ENCODE measurements around the gene SETBP1. TPM values are rescaled to one million over a fixed set of nuclear protein-coding genes. Genes with fewer than 3 reads are reported as not detected.

Gene SETBP1
- total and polyA plus RNA-seq, 9 of the 15 experiments (the other 6 are each of a cell fraction or from before 2014, with no cell fraction given): under 0.01 to 0.13 (median 0.04) TPM

DNA sequence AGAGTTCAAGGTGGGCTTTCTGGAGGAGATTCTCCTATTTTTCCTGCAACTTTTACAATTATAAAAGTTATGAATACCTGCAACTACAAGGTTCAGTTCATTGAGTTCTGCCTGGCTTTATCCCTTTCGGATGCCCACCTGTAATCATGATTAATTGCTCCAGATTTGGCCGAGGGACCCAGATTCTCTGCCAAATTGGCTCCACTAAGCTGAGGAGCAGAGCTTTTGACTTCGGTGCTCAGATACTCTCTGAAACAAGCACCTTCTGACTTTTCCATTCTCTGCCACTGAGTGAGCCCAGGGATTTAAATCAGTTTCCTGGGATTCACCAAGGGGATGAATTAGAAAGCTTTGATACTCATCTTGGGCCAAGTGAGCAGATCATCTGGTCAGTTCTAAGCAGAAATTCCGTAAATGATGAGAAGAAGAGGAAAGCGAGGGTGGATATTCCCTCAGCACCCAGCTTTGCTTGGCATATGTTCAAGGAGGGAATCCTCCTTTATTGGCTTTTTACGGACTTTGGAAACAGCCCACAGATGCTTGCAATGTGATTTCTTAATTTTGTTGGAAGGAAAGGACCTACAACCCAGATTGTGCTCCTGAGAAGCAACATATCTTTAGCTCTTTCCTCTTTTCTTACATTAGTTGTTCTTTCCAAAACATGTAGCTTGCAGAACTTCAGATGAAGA is 179.2 kb downstream of the SETBP1 start (continued):
- TF ChIP-seq, protein P1, sequence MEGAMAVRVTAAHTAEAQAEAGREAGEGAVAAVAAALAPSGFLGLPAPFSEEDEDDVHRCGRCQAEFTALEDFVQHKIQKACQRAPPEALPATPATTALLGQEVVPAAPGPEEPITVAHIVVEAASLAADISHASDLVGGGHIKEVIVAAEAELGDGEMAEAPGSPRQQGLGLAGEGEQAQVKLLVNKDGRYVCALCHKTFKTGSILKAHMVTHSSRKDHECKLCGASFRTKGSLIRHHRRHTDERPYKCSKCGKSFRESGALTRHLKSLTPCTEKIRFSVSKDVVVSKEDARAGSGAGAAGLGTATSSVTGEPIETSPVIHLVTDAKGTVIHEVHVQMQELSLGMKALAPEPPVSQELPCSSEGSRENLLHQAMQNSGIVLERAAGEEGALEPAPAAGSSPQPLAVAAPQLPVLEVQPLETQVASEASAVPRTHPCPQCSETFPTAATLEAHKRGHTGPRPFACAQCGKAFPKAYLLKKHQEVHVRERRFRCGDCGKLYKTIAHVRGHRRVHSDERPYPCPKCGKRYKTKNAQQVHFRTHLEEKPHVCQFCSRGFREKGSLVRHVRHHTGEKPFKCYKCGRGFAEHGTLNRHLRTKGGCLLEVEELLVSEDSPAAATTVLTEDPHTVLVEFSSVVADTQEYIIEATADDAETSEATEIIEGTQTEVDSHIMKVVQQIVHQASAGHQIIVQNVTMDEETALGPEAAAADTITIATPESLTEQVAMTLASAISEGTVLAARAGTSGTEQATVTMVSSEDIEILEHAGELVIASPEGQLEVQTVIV (CRISPR knock-in tag; IDR thresholded peaks at IDR 0.05; ENCODE audit: borderline replicate concordance): no peak
- TF ChIP-seq POLR2AphosphoS5 (IDR thresholded peaks at IDR 0.05; ENCODE audit: control insufficient read depth, insufficient read depth, low read depth, low read length) (no peak), ZMIZ1 (IDR thresholded peaks at IDR 0.05; ENCODE audit: low read depth in 2 of 2, low read length in 2 of 2) (no peak), MBD1 (CRISPR knock-in tag; IDR thresholded peaks at IDR 0.05) (no peak), HDGF (IDR thresholded peaks at IDR 0.05) (no peak), PHF8 (IDR thresholded peaks at IDR 0.05; ENCODE audit: borderline replicate concordance, low read length) (no peak), ADNP (tag; IDR thresholded peaks at IDR 0.05) (no peak), ZNF175 (CRISPR knock-in tag; IDR thresholded peaks at IDR 0.05; ENCODE audit: low read depth) (no peak), ZNF57 (CRISPR knock-in tag; IDR thresholded peaks at IDR 0.05) (no peak), ZNF165 (CRISPR knock-in tag; IDR thresholded peaks at IDR 0.05; ENCODE audit: borderline replicate concordance) (no peak), CBFA2T3 (IDR thresholded peaks at IDR 0.05) (no peak)
- TF ChIP-seq, protein P2, sequence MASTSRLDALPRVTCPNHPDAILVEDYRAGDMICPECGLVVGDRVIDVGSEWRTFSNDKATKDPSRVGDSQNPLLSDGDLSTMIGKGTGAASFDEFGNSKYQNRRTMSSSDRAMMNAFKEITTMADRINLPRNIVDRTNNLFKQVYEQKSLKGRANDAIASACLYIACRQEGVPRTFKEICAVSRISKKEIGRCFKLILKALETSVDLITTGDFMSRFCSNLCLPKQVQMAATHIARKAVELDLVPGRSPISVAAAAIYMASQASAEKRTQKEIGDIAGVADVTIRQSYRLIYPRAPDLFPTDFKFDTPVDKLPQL (IDR thresholded peaks at IDR 0.05; ENCODE audit: extremely low read depth, insufficient read length): no peak
